Endothelial cell of umbilical vein (primary cell): ENCODE data around the gene MYO7B. TPM values are rescaled to one million over a fixed set of nuclear protein-coding genes. Genes with fewer than 3 reads are reported as not detected.

Experiments used
- BruUV-seq: library from RNA; stranded (reverse); fragments of 400-500 nt; replicated peaks from 2 replicates; lab custom pipeline; 2021; lab: Mats Ljungman, UMichigan
- CTCF ChIA-PET: fragments of 300-600, 350-600 bp; sonication (Branson Sonifier 250); formaldehyde crosslinking; loops from one replicate; lab custom pipeline; 2021; ENCODE audit warnings: antibody characterized with exemption, inconsistent platforms; lab: Charles Lee
- POLR2A ChIA-PET: fragments of 300-600, 350-600 bp; sonication (Branson Sonifier 250); formaldehyde crosslinking; loops from one replicate; lab custom pipeline; 2021; ENCODE audit warnings: antibody characterized with exemption, inconsistent platforms; lab: Charles Lee
- DNase-seq: peaks from one replicate; pipeline ENCODE4 v3.0.0-alpha.2; 2011; ENCODE audit warnings: low read depth, low spot score
- FAIRE-seq: peaks from 2 replicates; lab custom pipeline; 2011; peaks lifted over from hg19 to GRCh38; lab: Jason Lieb, UNC
- H2AFZ ChIP-seq: 2 replicates; pipeline ENCODE4 v1.6.0; 2012; ENCODE audit warnings: low read depth, low read length, control low read depth, inconsistent platforms
- H3K27ac ChIP-seq: 2 replicates; pipeline ENCODE4 v1.5.1; 2011; ENCODE audit warnings: low read depth, mild to moderate bottlenecking, control low read depth, low read length, moderate library complexity; ENCODE audit not compliant: insufficient read depth
- H3K27me3 ChIP-seq, 2 experiments: 2 replicates each; pipeline versions ENCODE4 v1.6.0 to v1.6.1; 2011; ENCODE audit warnings: low read length in 2 of 2, mixed read lengths in 1 of 2; ENCODE audit not compliant: control insufficient read depth in 2 of 2, insufficient read depth in 2 of 2
- H3K36me3 ChIP-seq, 2 experiments: 2 replicates in 1 of 2; 3 replicates in 1 of 2; pipeline ENCODE4 v1.5.1; 2011; ENCODE audit warnings: low read length in 2 of 2, mild to moderate bottlenecking in 1 of 2, moderate library complexity in 1 of 2; ENCODE audit not compliant: control insufficient read depth in 2 of 2, insufficient read depth in 2 of 2; ENCODE audit errors: extremely low read depth in 1 of 2
- H3K4me1 ChIP-seq: 3 replicates; pipeline ENCODE4 v1.5.1; 2011; ENCODE audit warnings: mild to moderate bottlenecking, low read length; ENCODE audit not compliant: control insufficient read depth, insufficient read depth; ENCODE audit errors: extremely low read depth
- H3K4me2 ChIP-seq: 2 replicates; pipeline ENCODE4 v1.6.1; 2011; ENCODE audit warnings: low read length, control low read depth, mixed read lengths; ENCODE audit not compliant: insufficient read depth
- H3K4me3 ChIP-seq, 3 experiments: fragments of 200-600 bp in 1 of 3; sonication (generic), shearing (Covaris generic) in 1 of 3; replicated peaks in 1 of 3; 2 replicates each; pipeline ENCODE4 v1.5.1; 2011 to 2016; ENCODE audit warnings: control low read depth in 3 of 3, low read length in 3 of 3, mild to moderate bottlenecking in 2 of 3, inconsistent platforms in 1 of 3, low read depth in 1 of 3, moderate library complexity in 1 of 3; ENCODE audit not compliant: insufficient read depth in 1 of 3
- H3K79me2 ChIP-seq: 2 replicates; pipeline ENCODE4 v1.6.0; 2012; ENCODE audit warnings: low read length, inconsistent platforms; ENCODE audit not compliant: control insufficient read depth, insufficient read depth
- H3K9ac ChIP-seq: replicated peaks from 2 replicates; pipeline ENCODE3; 2011; ENCODE audit warnings: low read length, control low read depth; ENCODE audit not compliant: insufficient read depth; ENCODE audit errors: extremely low read depth
- H3K9me1 ChIP-seq: replicated peaks from 3 replicates; pipeline ENCODE4 v1.6.0; 2011; ENCODE audit warnings: mild to moderate bottlenecking, low read length; ENCODE audit not compliant: control insufficient read depth, insufficient read depth; ENCODE audit errors: extremely low read depth
- H3K9me3 ChIP-seq: replicated peaks from 2 replicates; pipeline ENCODE4 v1.5.1; 2012; ENCODE audit warnings: low read length, inconsistent platforms; ENCODE audit not compliant: control insufficient read depth, insufficient read depth
- H4K20me1 ChIP-seq: replicated peaks from 2 replicates; pipeline ENCODE3; 2011; ENCODE audit warnings: mild to moderate bottlenecking, low read length; ENCODE audit not compliant: control insufficient read depth, insufficient read depth; ENCODE audit errors: extremely low read depth
- EZH2 ChIP-seq: IDR thresholded peaks from 2 replicates; pipeline ENCODE4 v1.6.1; 2012; ENCODE audit warnings: borderline replicate concordance, low read depth, mild to moderate bottlenecking, moderate library complexity, low read length, inconsistent platforms; ENCODE audit not compliant: severe bottlenecking
- FOS ChIP-seq: IDR thresholded peaks from 2 replicates; pipeline ENCODE4 v1.6.1; 2011; ENCODE audit warnings: mild to moderate bottlenecking, low read length, moderate library complexity, borderline replicate concordance; ENCODE audit not compliant: insufficient read depth
- GATA2 ChIP-seq: IDR thresholded peaks from 2 replicates; pipeline ENCODE4 v1.7.0; 2011; ENCODE audit warnings: low read depth, mild to moderate bottlenecking, moderate library complexity, mixed read lengths, low read length; ENCODE audit not compliant: insufficient read length, insufficient read depth
- JUN ChIP-seq: IDR thresholded peaks from 2 replicates; pipeline ENCODE4 v1.6.1; 2011; ENCODE audit warnings: borderline replicate concordance, low read depth; ENCODE audit not compliant: insufficient read length, insufficient read depth
- MYC ChIP-seq: IDR thresholded peaks from one replicate; pipeline ENCODE4 v1.6.1; 2011; ENCODE audit warnings: mild to moderate bottlenecking, low read depth, low read length
- POLR2A ChIP-seq: IDR thresholded peaks from 2 replicates; pipeline ENCODE4 v1.6.1; 2012; ENCODE audit warnings: low read depth, mild to moderate bottlenecking, control low read depth, low read length
- POLR2AphosphoS5 ChIP-seq: IDR thresholded peaks from 2 replicates; pipeline ENCODE4 v1.6.1; 2012; ENCODE audit warnings: low read depth, mild to moderate bottlenecking, control low read depth, low read length, moderate library complexity; ENCODE audit not compliant: insufficient read depth
- dilution Hi-C: fragments of 300-500 bp; cut with MboI; formaldehyde crosslinking; loops from one replicate; pipeline ENCODE4 v1.15.0; 2019; ENCODE audit warnings: low sequenced_read_pairs; ENCODE audit not compliant: extremely low pct_ligation_motif_present
- intact Hi-C: fragments of 100-400 bp; cut with micrococcal nuclease; formaldehyde crosslinking; loops from one replicate; pipeline ENCODE4 v1.10.0; 2022
- polyA plus RNA-seq, 4 experiments: library from polyadenylated mRNA; depleted of rRNA in 3 of 4; stranded (reverse) in 3 of 4; unstranded in 1 of 4; fragments of >200 nt; gene quantifications; 2 replicates each; pipeline versions ENCODE4 v1.2.1 to v1.2.3, GENCODE V29; 2011 to 2012; ENCODE audit warnings: missing spikeins in 1 of 4
- total RNA-seq: library from RNA; stranded (reverse); gene quantifications from 2 replicates; pipeline ENCODE4 v1.2.3, GENCODE V29; 2021
- TF ChIP-seq, protein P1 (sequence below): IDR thresholded peaks from 2 replicates; pipeline ENCODE4 v1.6.1; 2011; ENCODE audit not compliant: insufficient read depth, insufficient read length
- TF ChIP-seq, protein P2 (sequence below), 2 donors: IDR thresholded peaks; 1 replicate in 1 of 2; 2 replicates in 1 of 2; pipeline ENCODE4 v1.5.1; 2011; ENCODE audit warnings: low read length in 2 of 2, mild to moderate bottlenecking in 2 of 2, moderate library complexity in 2 of 2, control low read depth in 1 of 2, inconsistent platforms in 1 of 2, low read depth in 1 of 2; ENCODE audit not compliant: insufficient read depth in 1 of 2; ENCODE audit errors: extremely low read depth in 1 of 2

Gene MYO7B
- total and polyA plus RNA-seq, 2 donors (not counting 3 experiments of a cell fraction or from before 2014, with no cell fraction given): 0.17 TPM; not detected in 1

DNA sequence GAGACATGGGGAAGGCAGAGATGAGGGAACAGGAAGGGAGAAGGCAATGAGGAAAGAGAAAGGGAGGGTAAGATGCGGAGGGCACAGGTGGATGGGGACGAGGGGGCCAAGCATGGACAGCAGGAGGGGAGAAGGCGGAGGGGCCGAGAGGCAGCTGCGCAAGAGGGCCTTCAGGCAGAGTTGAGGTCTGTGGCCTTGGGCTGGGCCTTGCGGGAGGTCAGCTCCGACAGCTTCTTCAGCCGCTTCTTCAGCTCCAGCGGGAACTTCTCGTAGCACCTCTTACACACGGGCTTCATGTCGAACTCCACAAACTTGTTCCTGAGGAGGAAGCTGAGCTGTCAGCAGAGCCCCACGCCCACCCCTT is 103.6 kb downstream of the MYO7B start:
- Histone ChIP-seq H3K27ac (no peak overlapping the region), H4K20me1 (no peaks in the 10 kb centered on the region), H3K4me1 (peaks cover 34% of the 10 kb centered on the region), H3K9me3 (no peaks in the 10 kb centered on the region), H3K9me1 (no peaks in the 10 kb centered on the region), H3K4me3 (no peak overlapping the region), H2AFZ (no peak overlapping the region), H3K36me3 (no peaks in the 10 kb centered on the region), H3K9ac (no peak overlapping the region), H3K4me2 (no peak overlapping the region), H3K27me3 (no peaks in the 10 kb centered on the region), H3K79me2 (no peaks in the 10 kb centered on the region)
- dilution Hi-C loops: no loop called here
- BruUV-seq: no TSS peak
- no peak for FAIRE-seq
- DNase-seq: no peak
- intact Hi-C loops: no loop called here
- ChIA-PET POLR2A (no interaction called here), CTCF (interaction anchor here (0.6 to 6.3 kb wide), 7 partner anchors 10 to 63 kb away, joined by 3 to 77 read pairs (median 6); partner anchors contain the start of gene LIMS2)
- TF ChIP-seq MYC (no peak), POLR2AphosphoS5 (no peak), GATA2 (no peak), EZH2 (no peak), FOS (no peak), POLR2A (no peak), JUN (no peak)
- TF ChIP-seq, protein P1, sequence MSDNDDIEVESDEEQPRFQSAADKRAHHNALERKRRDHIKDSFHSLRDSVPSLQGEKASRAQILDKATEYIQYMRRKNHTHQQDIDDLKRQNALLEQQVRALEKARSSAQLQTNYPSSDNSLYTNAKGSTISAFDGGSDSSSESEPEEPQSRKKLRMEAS: no peak
- TF ChIP-seq, protein P2, sequence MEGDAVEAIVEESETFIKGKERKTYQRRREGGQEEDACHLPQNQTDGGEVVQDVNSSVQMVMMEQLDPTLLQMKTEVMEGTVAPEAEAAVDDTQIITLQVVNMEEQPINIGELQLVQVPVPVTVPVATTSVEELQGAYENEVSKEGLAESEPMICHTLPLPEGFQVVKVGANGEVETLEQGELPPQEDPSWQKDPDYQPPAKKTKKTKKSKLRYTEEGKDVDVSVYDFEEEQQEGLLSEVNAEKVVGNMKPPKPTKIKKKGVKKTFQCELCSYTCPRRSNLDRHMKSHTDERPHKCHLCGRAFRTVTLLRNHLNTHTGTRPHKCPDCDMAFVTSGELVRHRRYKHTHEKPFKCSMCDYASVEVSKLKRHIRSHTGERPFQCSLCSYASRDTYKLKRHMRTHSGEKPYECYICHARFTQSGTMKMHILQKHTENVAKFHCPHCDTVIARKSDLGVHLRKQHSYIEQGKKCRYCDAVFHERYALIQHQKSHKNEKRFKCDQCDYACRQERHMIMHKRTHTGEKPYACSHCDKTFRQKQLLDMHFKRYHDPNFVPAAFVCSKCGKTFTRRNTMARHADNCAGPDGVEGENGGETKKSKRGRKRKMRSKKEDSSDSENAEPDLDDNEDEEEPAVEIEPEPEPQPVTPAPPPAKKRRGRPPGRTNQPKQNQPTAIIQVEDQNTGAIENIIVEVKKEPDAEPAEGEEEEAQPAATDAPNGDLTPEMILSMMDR (IDR thresholded peaks at IDR 0.05; ENCODE audit: extremely low read depth in 1 of 2, insufficient read depth in 1 of 2, low read depth in 1 of 2, low read length in 2 of 2): no peak
